PC-9 (cell line): Measurements from ENCODE around the gene STAMBP. TPM values are rescaled to one million over a fixed set of nuclear protein-coding genes. Genes with fewer than 3 reads are reported as not detected.

Source experiments
- BruUV-seq: library from RNA; stranded (reverse); fragments of 400-500 nt; replicated peaks from 2 replicates; lab custom pipeline; 2021; lab: Mats Ljungman, UMichigan
- CTCF ChIA-PET: fragments of 300-600 bp; sonication (Branson Sonifier 250); formaldehyde crosslinking; loops from one replicate; lab custom pipeline; 2022; ENCODE audit warnings: antibody characterized with exemption; lab: Charles Lee
- POLR2A ChIA-PET: fragments of 300-600 bp; sonication (Branson Sonifier 250); formaldehyde crosslinking; loops from one replicate; lab custom pipeline; 2022; ENCODE audit warnings: antibody characterized with exemption; ENCODE audit not compliant: unreplicated experiment; lab: Charles Lee
- DNase-seq, 2 experiments: peaks; one replicate each; pipeline versions ENCODE4 v3.0.0 to v3.0.0-alpha.2; 2015 to 2022; ENCODE audit warnings: mixed read lengths in 1 of 2
- H2AFZ ChIP-seq: fragments of 200-600 bp; sonication (generic); 2 replicates; pipeline ENCODE4 v1.8.1; 2017; ENCODE audit warnings: antibody characterized with exemption
- H3F3A ChIP-seq: fragments of 200-600 bp; sonication (generic); 2 replicates; pipeline ENCODE4 v1.8.1; 2017; ENCODE audit warnings: antibody characterized with exemption, mild to moderate bottlenecking, low read depth; ENCODE audit not compliant: insufficient read depth
- H3K27ac ChIP-seq: fragments of 200-600 bp; sonication (generic); 2 replicates; pipeline ENCODE4 v1.6.1; 2016; ENCODE audit warnings: mixed run types
- H3K27me3 ChIP-seq: fragments of 200-600 bp; sonication (generic); 2 replicates; pipeline ENCODE4 v1.6.1; 2016; ENCODE audit warnings: low read depth, mixed run types; ENCODE audit not compliant: insufficient read depth
- H3K36me3 ChIP-seq: fragments of 200-600 bp; sonication (generic); 2 replicates; pipeline ENCODE4 v1.6.1; 2016; ENCODE audit warnings: low read depth, mixed run types
- H3K4me1 ChIP-seq: fragments of 200-600 bp; sonication (generic); replicated peaks from 2 replicates; pipeline ENCODE4 v1.6.1; 2016; ENCODE audit warnings: mixed run types; ENCODE audit not compliant: insufficient read depth
- H3K4me2 ChIP-seq: fragments of 200-600 bp; sonication (generic); 2 replicates; pipeline ENCODE4 v1.6.1; 2017; ENCODE audit warnings: mixed run types
- H3K4me3 ChIP-seq: fragments of 200-600 bp; sonication (generic); 2 replicates; pipeline ENCODE4 v1.6.1; 2016; ENCODE audit warnings: mixed run types
- H3K79me2 ChIP-seq: fragments of 200-600 bp; sonication (generic); 2 replicates; pipeline ENCODE4 v1.6.1; 2017; ENCODE audit warnings: low read depth, mixed run types
- H3K9me2 ChIP-seq: fragments of 200-600 bp; sonication (generic); 2 replicates; pipeline ENCODE4 v1.8.1; 2017; ENCODE audit warnings: mild to moderate bottlenecking; ENCODE audit not compliant: insufficient read depth
- H3K9me3 ChIP-seq: fragments of 200-600 bp; sonication (generic); 2 replicates; pipeline ENCODE4 v1.8.1; 2016; ENCODE audit warnings: low read depth; ENCODE audit not compliant: insufficient read depth
- H4K20me1 ChIP-seq: fragments of 200-600 bp; sonication (generic); 2 replicates; pipeline ENCODE4 v1.8.1; 2017; ENCODE audit not compliant: insufficient read depth
- EZH2 ChIP-seq: fragments of 200-600 bp; sonication (generic); IDR thresholded peaks from 2 replicates; pipeline ENCODE4 v1.8.0; 2017; ENCODE audit warnings: antibody characterized with exemption, low read depth
- intact Hi-C: fragments of 100-400 bp; cut with micrococcal nuclease; formaldehyde crosslinking; loops from one replicate; pipeline ENCODE4 v1.10.0; 2022; ENCODE audit not compliant: unreplicated experiment
- total RNA-seq: library from RNA; stranded (reverse); gene quantifications from 2 replicates; pipeline ENCODE4 v1.2.3, GENCODE V29; 2021
- TF ChIP-seq, protein P1 (sequence below): fragments of 200-600 bp; sonication (generic); conservative IDR thresholded peaks from 2 replicates; pipeline ENCODE4 v1.6.1; 2017; ENCODE audit warnings: mixed run types, antibody characterized with exemption, mild to moderate bottlenecking, moderate library complexity

STAMBP gene
- total RNA-seq, 1 experiment from 2014 or later, result 52.2 TPM

DNA sequence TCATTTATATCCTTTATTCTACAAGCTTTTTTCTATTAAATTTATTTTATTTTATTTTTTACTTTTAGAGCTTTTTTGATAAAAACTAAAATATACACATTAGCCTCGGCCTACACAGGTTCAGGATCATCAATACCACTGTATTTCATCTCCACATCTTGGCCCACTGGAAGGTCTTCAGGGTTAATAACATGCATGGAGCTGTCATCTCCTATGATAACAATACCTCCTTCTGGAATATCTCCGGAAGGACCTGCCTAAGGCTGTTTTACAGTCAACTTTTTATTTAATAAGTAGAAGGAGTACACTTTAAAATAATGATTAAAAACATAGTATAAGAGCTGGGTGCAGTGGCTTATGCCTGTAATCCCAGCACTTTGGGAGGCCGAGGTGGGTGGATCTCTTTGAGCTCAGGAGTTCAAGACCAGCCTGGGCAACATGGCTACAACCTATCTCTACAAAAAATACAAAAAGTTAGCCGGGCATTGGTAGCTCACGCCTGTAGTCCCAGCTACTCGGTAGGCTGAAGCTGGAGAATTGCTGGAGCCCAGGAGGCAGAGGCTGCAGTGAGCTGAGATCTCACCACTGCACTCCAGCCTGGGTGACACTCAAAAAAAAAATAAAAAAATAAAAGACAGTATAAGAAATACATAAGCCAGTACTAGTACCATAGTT lies 82.2 kb downstream of the STAMBP start:
- H3K9me2 ChIP-seq, result no peaks in the 10 kb centered on the region
- ChIA-PET POLR2A (interaction anchor here (0.5 kb wide), 1 partner anchor 59 kb away, joined by 5 read pairs; no protein-coding TSS in a partner anchor), CTCF (no interaction called here)
- no peaks in the 10 kb centered on the region for H3K27me3 ChIP-seq
- H3K9me3 ChIP-seq, result no peaks in the 10 kb centered on the region
- no peak overlapping the region for H3K4me2 ChIP-seq
- no peak for DNase-seq
- H3K27ac ChIP-seq, result no peak overlapping the region
- H4K20me1 ChIP-seq, result no peaks in the 10 kb centered on the region
- H3K4me3 ChIP-seq, result no peak overlapping the region
- no TSS peak for BruUV-seq
- intact Hi-C loops, result no loop called here
- H3F3A ChIP-seq, result 0 out of 2 replicates have a peak, but pooled peaks cover 3% of the 10 kb centered on the region
- TF ChIP-seq, protein P1, sequence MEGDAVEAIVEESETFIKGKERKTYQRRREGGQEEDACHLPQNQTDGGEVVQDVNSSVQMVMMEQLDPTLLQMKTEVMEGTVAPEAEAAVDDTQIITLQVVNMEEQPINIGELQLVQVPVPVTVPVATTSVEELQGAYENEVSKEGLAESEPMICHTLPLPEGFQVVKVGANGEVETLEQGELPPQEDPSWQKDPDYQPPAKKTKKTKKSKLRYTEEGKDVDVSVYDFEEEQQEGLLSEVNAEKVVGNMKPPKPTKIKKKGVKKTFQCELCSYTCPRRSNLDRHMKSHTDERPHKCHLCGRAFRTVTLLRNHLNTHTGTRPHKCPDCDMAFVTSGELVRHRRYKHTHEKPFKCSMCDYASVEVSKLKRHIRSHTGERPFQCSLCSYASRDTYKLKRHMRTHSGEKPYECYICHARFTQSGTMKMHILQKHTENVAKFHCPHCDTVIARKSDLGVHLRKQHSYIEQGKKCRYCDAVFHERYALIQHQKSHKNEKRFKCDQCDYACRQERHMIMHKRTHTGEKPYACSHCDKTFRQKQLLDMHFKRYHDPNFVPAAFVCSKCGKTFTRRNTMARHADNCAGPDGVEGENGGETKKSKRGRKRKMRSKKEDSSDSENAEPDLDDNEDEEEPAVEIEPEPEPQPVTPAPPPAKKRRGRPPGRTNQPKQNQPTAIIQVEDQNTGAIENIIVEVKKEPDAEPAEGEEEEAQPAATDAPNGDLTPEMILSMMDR, result no peak
- TF ChIP-seq EZH2, result no peak
- no peaks in the 10 kb centered on the region for H3K79me2 ChIP-seq
- H3K36me3 ChIP-seq, result no peaks in the 10 kb centered on the region
- H2AFZ ChIP-seq, result no peak overlapping the region
- no peaks in the 10 kb centered on the region for H3K4me1 ChIP-seq

DNA sequence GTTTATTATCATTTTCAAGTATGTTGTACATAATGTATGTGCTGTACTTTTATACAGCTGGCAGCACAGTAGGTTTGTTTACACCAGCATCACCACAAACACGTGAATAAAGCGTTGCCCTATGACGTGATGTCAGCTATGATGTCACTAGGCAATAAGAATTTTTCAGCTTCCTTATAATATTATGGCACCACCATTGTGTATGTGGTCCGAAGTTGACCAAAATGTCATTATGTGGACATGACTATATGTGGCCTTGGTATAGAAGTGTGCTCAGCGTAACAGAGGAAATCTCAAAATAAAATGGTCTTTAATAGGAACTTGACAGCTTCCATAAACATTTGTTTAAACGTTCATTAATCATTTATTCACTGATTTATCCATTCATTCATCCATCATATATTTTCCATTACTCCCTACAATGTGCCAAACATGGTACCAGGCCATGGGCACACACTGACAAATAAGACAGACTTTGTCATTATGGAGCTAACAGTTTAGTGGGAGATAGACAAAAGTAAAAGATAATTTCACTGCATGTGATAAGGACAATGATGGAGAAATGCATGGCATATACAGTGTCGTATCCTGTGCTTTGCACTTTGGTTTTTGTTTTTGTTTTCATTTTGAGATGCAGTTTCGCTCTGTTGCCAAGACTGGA lies 82.9 kb downstream of the STAMBP start:
- no peaks in the 10 kb centered on the region for H3K9me3 ChIP-seq
- no peak overlapping the region for H3K4me2 ChIP-seq
- no peak for DNase-seq
- CTCF ChIA-PET, result no interaction called here
- no peaks in the 10 kb centered on the region for H3K9me2 ChIP-seq
- no peak overlapping the region for H3K27ac ChIP-seq
- H3F3A ChIP-seq, result 0 out of 2 replicates have a peak, but pooled peaks cover 3% of the 10 kb centered on the region
- H3K4me1 ChIP-seq, result no peaks in the 10 kb centered on the region
- no peak overlapping the region for H2AFZ ChIP-seq
- H3K36me3 ChIP-seq, result no peaks in the 10 kb centered on the region
- no peaks in the 10 kb centered on the region for H3K79me2 ChIP-seq
- H3K4me3 ChIP-seq, result no peak overlapping the region
- no peak for TF ChIP-seq EZH2
- H3K27me3 ChIP-seq, result no peaks in the 10 kb centered on the region
- no TSS peak for BruUV-seq
- POLR2A ChIA-PET, result no interaction called here
- intact Hi-C loops, result no loop called here
- H4K20me1 ChIP-seq, result no peaks in the 10 kb centered on the region

DNA sequence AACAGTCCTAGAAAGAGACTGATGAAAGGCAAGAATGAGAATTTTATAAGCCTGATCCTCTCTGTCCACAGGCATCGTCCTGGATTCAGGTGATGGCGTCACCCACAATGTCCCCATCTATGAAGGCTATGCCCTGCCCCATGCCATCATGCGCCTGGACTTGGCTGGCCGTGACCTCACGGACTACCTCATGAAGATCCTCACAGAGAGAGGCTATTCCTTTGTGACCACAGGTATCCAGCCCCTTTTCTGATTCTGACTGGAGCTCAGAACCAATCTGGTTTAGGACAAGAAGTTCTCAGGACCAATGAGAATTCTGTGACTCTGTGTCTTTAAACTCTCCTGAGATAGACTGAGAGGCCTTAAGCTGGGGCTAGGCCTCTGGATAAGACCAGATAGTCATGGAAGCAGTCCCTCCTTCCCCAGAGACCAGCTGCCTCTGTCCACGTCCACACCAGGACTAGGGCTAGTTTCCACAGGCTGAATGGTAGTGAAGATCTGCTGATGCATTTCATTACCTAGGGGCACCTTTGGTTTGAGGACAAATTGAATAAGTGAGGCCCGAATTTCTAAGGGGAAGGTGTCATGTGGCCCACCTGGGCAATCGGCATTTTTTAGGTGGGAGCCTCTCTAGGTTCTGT lies 84.8 kb downstream of the STAMBP start:
- ChIA-PET CTCF (no interaction called here), POLR2A (no interaction called here)
- intact Hi-C loops, result no loop called here
- no peak overlapping the region for H3K4me3 ChIP-seq
- H3K4me1 ChIP-seq, result no peaks in the 10 kb centered on the region
- no peak overlapping the region for H3K4me2 ChIP-seq
- no peak overlapping the region for H2AFZ ChIP-seq
- no TSS peak for BruUV-seq
- H3K36me3 ChIP-seq, result no peaks in the 10 kb centered on the region
- no peak for DNase-seq
- H3K27me3 ChIP-seq, result no peaks in the 10 kb centered on the region
- no peak overlapping the region for H3K27ac ChIP-seq
- no peaks in the 10 kb centered on the region for H3K9me3 ChIP-seq
- no peaks in the 10 kb centered on the region for H3F3A ChIP-seq
- no peak for TF ChIP-seq EZH2
- TF ChIP-seq, protein P1, result no peak
- no peaks in the 10 kb centered on the region for H3K9me2 ChIP-seq
- H3K79me2 ChIP-seq, result no peaks in the 10 kb centered on the region
- H4K20me1 ChIP-seq, result no peaks in the 10 kb centered on the region
